ENCODE measurements around the gene RPTOR. TPM values are rescaled to one million over a fixed set of nuclear protein-coding genes. Genes with fewer than 3 reads are reported as not detected.

RPTOR gene
- total and polyA plus RNA-seq, 10 of the 15 experiments (the other 5 are each of a cell fraction or from before 2014, with no cell fraction given), result 0.18 to 32.1 (median 7.8) TPM

DNA sequence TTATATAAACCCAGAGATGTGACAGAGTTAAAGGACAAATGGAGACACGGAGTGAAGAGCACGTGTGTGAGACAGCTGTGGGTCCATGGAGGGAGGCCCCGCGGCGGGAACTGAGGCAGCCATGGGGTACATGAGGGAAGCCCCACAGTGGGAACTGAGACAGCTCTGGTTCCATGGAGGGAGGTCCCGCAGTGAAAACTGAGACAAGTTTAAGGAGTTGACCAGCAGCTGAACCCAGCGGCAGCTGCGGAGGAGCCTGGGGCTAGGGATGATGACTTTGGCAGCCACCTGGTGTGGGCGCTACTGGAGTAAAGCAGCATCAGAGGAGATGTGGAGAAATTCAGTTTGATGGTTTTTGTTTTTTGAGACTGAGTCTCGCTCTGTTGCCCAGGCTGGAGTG is 185.1 kb downstream of the RPTOR start:
- SMC1A ChIA-PET (ENCODE audit: uncharacterized antibody, unreplicated experiment), result no interaction called here
- no peaks in the 10 kb centered on the region; a peak in 2 of 4 replicates for H3K36me3 ChIP-seq (ENCODE audit: control insufficient read depth in 2 of 2, insufficient read depth in 2 of 2, low read length in 1 of 2)
- H2AFZ ChIP-seq (ENCODE audit: control insufficient read depth, low read depth, low read length), result no peak overlapping the region
- no peaks in the 10 kb centered on the region for H3K9me3 ChIP-seq (replicated peaks; ENCODE audit: control insufficient read depth, insufficient read depth, low read length)
- RAD21 ChIA-PET (ENCODE audit: unreplicated experiment), result no interaction called here
- DNase-seq (ENCODE audit: low read depth, low spot score) (no peak), ATAC-seq (no peak), FAIRE-seq (no peak)
- POLR2A ChIA-PET, result interaction anchor here (0.6 kb wide), 1 partner anchor 34 kb away, joined by 3 read pairs; no protein-coding TSS in a partner anchor
- H4K20me1 ChIP-seq (ENCODE audit: control insufficient read depth, insufficient read depth), result no peaks in the 10 kb centered on the region
- H3K9ac ChIP-seq (ENCODE audit: control insufficient read depth, insufficient read depth, low read length), result no peak overlapping the region
- H3K79me2 ChIP-seq (ENCODE audit: control insufficient read depth, insufficient read depth, low read length), result no peaks in the 10 kb centered on the region; the same call in none of the 2 replicates
- CTCF ChIA-PET, result no interaction called here
- H3K4me2 ChIP-seq (ENCODE audit: control insufficient read depth, insufficient read depth), result no peak overlapping the region
- peaks cover 6% of the 10 kb centered on the region for H3K4me1 ChIP-seq (ENCODE audit: control insufficient read depth, insufficient read depth, low read length)
- WGBS (ENCODE audit: insufficient coverage, insufficient replicate concordance, low lambda C conversion rate, missing lambda C conversion rate), result 99% methylated on average over 10 of the region's 10 CpGs
- H3K27ac ChIP-seq (ENCODE audit: control insufficient read depth, insufficient read depth), result no peak overlapping the region
- no TSS peak for BruUV-seq (replicated peaks)
- no peak overlapping the region for H3K4me3 ChIP-seq
- in situ Hi-C loops (cut with MboI), result no loop called here
- intact Hi-C loops (cut with micrococcal nuclease; ENCODE audit: unreplicated experiment), result loop anchor here (10.0 kb wide), 1 partner anchor 305 kb away; no protein-coding TSS in a partner anchor
- no peaks in the 10 kb centered on the region for H3K27me3 ChIP-seq (replicated peaks in 1 of 2; ENCODE audit: control insufficient read depth in 2 of 2, insufficient read depth in 2 of 2, low read length in 1 of 2)
- TF ChIP-seq SUZ12 (IDR thresholded peaks at IDR 0.05; ENCODE audit: unreplicated experiment), result no peak
- no peak for TF ChIP-seq TCF12 (IDR thresholded peaks at IDR 0.05; ENCODE audit: low read depth, low read length)
- TF ChIP-seq FOXK2 (IDR thresholded peaks at IDR 0.05), result no peak
- no peak for TF ChIP-seq BMI1 (IDR thresholded peaks at IDR 0.05; ENCODE audit: borderline replicate concordance)
- no peak for TF ChIP-seq ZSCAN29 (IDR thresholded peaks at IDR 0.05)
- no peak for TF ChIP-seq ATF7 (IDR thresholded peaks at IDR 0.05; ENCODE audit: low read depth)
- TF ChIP-seq, protein P1, sequence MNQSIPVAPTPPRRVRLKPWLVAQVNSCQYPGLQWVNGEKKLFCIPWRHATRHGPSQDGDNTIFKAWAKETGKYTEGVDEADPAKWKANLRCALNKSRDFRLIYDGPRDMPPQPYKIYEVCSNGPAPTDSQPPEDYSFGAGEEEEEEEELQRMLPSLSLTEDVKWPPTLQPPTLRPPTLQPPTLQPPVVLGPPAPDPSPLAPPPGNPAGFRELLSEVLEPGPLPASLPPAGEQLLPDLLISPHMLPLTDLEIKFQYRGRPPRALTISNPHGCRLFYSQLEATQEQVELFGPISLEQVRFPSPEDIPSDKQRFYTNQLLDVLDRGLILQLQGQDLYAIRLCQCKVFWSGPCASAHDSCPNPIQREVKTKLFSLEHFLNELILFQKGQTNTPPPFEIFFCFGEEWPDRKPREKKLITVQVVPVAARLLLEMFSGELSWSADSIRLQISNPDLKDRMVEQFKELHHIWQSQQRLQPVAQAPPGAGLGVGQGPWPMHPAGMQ (IDR thresholded peaks at IDR 0.05; ENCODE audit: borderline replicate concordance), result no peak
- TF ChIP-seq CHD2 (IDR thresholded peaks at IDR 0.05; ENCODE audit: borderline replicate concordance, low read depth, low read length), result no peak
- TF ChIP-seq, protein P2, sequence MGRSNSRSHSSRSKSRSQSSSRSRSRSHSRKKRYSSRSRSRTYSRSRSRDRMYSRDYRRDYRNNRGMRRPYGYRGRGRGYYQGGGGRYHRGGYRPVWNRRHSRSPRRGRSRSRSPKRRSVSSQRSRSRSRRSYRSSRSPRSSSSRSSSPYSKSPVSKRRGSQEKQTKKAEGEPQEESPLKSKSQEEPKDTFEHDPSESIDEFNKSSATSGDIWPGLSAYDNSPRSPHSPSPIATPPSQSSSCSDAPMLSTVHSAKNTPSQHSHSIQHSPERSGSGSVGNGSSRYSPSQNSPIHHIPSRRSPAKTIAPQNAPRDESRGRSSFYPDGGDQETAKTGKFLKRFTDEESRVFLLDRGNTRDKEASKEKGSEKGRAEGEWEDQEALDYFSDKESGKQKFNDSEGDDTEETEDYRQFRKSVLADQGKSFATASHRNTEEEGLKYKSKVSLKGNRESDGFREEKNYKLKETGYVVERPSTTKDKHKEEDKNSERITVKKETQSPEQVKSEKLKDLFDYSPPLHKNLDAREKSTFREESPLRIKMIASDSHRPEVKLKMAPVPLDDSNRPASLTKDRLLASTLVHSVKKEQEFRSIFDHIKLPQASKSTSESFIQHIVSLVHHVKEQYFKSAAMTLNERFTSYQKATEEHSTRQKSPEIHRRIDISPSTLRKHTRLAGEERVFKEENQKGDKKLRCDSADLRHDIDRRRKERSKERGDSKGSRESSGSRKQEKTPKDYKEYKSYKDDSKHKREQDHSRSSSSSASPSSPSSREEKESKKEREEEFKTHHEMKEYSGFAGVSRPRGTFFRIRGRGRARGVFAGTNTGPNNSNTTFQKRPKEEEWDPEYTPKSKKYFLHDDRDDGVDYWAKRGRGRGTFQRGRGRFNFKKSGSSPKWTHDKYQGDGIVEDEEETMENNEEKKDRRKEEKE (IDR thresholded peaks at IDR 0.05), result no peak
- no peak for TF ChIP-seq ZNF384 (IDR thresholded peaks at IDR 0.05; ENCODE audit: borderline replicate concordance, low read depth, low read length)
- TF ChIP-seq NRF1 (conservative IDR thresholded peaks at IDR 0.05; ENCODE audit: low read depth, low read length), result no peak
- TF ChIP-seq, protein P3, sequence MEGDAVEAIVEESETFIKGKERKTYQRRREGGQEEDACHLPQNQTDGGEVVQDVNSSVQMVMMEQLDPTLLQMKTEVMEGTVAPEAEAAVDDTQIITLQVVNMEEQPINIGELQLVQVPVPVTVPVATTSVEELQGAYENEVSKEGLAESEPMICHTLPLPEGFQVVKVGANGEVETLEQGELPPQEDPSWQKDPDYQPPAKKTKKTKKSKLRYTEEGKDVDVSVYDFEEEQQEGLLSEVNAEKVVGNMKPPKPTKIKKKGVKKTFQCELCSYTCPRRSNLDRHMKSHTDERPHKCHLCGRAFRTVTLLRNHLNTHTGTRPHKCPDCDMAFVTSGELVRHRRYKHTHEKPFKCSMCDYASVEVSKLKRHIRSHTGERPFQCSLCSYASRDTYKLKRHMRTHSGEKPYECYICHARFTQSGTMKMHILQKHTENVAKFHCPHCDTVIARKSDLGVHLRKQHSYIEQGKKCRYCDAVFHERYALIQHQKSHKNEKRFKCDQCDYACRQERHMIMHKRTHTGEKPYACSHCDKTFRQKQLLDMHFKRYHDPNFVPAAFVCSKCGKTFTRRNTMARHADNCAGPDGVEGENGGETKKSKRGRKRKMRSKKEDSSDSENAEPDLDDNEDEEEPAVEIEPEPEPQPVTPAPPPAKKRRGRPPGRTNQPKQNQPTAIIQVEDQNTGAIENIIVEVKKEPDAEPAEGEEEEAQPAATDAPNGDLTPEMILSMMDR (IDR thresholded peaks at IDR 0.05 in 2 of 3, conservative IDR thresholded peaks at IDR 0.05 in 1 of 3; ENCODE audit: control insufficient read depth in 2 of 3, extremely low read depth in 1 of 3, insufficient read depth in 1 of 3, low read depth in 3 of 3, low read length in 3 of 3), result no peak
- TF ChIP-seq TBL1XR1 (IDR thresholded peaks at IDR 0.05; ENCODE audit: low read depth, low read length), result no peak
- TF ChIP-seq YBX1 (IDR thresholded peaks at IDR 0.05), result no peak
- no peak for TF ChIP-seq POLR2A (IDR thresholded peaks at IDR 0.05; ENCODE audit: low read depth, low read length)
- no peak for TF ChIP-seq RBBP5 (conservative IDR thresholded peaks at IDR 0.05)
- TF ChIP-seq, protein P4, sequence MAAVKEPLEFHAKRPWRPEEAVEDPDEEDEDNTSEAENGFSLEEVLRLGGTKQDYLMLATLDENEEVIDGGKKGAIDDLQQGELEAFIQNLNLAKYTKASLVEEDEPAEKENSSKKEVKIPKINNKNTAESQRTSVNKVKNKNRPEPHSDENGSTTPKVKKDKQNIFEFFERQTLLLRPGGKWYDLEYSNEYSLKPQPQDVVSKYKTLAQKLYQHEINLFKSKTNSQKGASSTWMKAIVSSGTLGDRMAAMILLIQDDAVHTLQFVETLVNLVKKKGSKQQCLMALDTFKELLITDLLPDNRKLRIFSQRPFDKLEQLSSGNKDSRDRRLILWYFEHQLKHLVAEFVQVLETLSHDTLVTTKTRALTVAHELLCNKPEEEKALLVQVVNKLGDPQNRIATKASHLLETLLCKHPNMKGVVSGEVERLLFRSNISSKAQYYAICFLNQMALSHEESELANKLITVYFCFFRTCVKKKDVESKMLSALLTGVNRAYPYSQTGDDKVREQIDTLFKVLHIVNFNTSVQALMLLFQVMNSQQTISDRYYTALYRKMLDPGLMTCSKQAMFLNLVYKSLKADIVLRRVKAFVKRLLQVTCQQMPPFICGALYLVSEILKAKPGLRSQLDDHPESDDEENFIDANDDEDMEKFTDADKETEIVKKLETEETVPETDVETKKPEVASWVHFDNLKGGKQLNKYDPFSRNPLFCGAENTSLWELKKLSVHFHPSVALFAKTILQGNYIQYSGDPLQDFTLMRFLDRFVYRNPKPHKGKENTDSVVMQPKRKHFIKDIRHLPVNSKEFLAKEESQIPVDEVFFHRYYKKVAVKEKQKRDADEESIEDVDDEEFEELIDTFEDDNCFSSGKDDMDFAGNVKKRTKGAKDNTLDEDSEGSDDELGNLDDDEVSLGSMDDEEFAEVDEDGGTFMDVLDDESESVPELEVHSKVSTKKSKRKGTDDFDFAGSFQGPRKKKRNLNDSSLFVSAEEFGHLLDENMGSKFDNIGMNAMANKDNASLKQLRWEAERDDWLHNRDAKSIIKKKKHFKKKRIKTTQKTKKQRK (IDR thresholded peaks at IDR 0.05; ENCODE audit: low read depth, low read length), result no peak
- TF ChIP-seq CREM (IDR thresholded peaks at IDR 0.05; ENCODE audit: low read depth), result no peak
